CD14-positive monocyte (primary cell): ENCODE results near the gene SLMAP. TPM values are rescaled to one million over a fixed set of nuclear protein-coding genes. Genes with fewer than 3 reads are reported as not detected.

Experiments
- DNase-seq, 3 donors: peaks; one replicate each; pipeline ENCODE4 v3.0.0-alpha.2; 2011 to 2022
- H2AFZ ChIP-seq: 2 replicates; pipeline ENCODE4 v1.6.0; 2012; ENCODE audit warnings: mild to moderate bottlenecking, low read depth, low read length, inconsistent platforms; ENCODE audit not compliant: insufficient read depth, poor library complexity, severe bottlenecking
- H3K27ac ChIP-seq, 2 donors: 1 replicate in 1 of 2; 2 replicates in 1 of 2; pipeline ENCODE4 v1.5.1; 2012 to 2013; ENCODE audit warnings: low read length in 2 of 2, control low read depth in 1 of 2, inconsistent platforms in 1 of 2, low read depth in 1 of 2, mild to moderate bottlenecking in 1 of 2
- H3K27me3 ChIP-seq, 2 donors: one replicate each; pipeline versions ENCODE4 v1.6.0 to v1.6.1; 2011 to 2013; ENCODE audit warnings: low read length in 2 of 2; ENCODE audit not compliant: control insufficient read depth in 2 of 2, insufficient read depth in 2 of 2
- H3K36me3 ChIP-seq, 2 donors: replicated peaks in 1 of 2; 1 replicate in 1 of 2; 2 replicates in 1 of 2; pipeline versions ENCODE4 v1.5.1 to v1.6.1; 2012 to 2013; ENCODE audit warnings: low read length in 2 of 2, control low read depth in 1 of 2, inconsistent platforms in 1 of 2, mild to moderate bottlenecking in 1 of 2; ENCODE audit not compliant: insufficient read depth in 2 of 2, control insufficient read depth in 1 of 2
- H3K4me1 ChIP-seq, 2 donors: 1 replicate in 1 of 2; 2 replicates in 1 of 2; pipeline versions ENCODE4 v1.5.1 to v1.6.1; 2012 to 2013; ENCODE audit warnings: low read length in 2 of 2, control low read depth in 1 of 2, inconsistent platforms in 1 of 2, mild to moderate bottlenecking in 1 of 2, moderate library complexity in 1 of 2; ENCODE audit not compliant: insufficient read depth in 2 of 2, control insufficient read depth in 1 of 2
- H3K4me2 ChIP-seq: replicated peaks from 2 replicates; pipeline ENCODE3; 2012; ENCODE audit warnings: low read length, moderate library complexity, mild to moderate bottlenecking; ENCODE audit not compliant: poor library complexity, severe bottlenecking; ENCODE audit errors: extremely low read depth
- H3K4me3 ChIP-seq, 3 experiments: fragments of 200-600 bp in 1 of 3; sonication (generic) in 1 of 3; replicated peaks in 1 of 3; 1 replicate in 2 of 3; 2 replicates in 1 of 3; pipeline ENCODE4 v1.5.1; 2011 to 2013; ENCODE audit warnings: low read length in 3 of 3, mild to moderate bottlenecking in 3 of 3, control low read depth in 2 of 3, low read depth in 2 of 3, inconsistent platforms in 1 of 3, moderate library complexity in 1 of 3
- H3K79me2 ChIP-seq: 2 replicates; pipeline ENCODE4 v1.6.0; 2012; ENCODE audit warnings: mild to moderate bottlenecking, control low read depth, inconsistent platforms, low read length, moderate library complexity; ENCODE audit not compliant: insufficient read depth
- H3K9ac ChIP-seq: 2 replicates; pipeline ENCODE4 v1.6.0; 2017; ENCODE audit warnings: low read length, mild to moderate bottlenecking; ENCODE audit not compliant: insufficient read depth, poor library complexity, severe bottlenecking
- H3K9me3 ChIP-seq, 2 donors: replicated peaks in 1 of 2; 1 replicate in 1 of 2; 2 replicates in 1 of 2; pipeline versions ENCODE4 v1.5.1 to v1.6.1; 2012 to 2013; ENCODE audit warnings: low read length in 2 of 2, control low read depth in 1 of 2; ENCODE audit not compliant: control insufficient read depth in 1 of 2, insufficient read depth in 1 of 2
- H4K20me1 ChIP-seq: 2 replicates; pipeline ENCODE4 v1.6.0; 2012; ENCODE audit warnings: mild to moderate bottlenecking, low read length, control low read depth, moderate library complexity; ENCODE audit not compliant: insufficient read depth
- H3K27ac Mint-ChIP-seq, 7 donors: one replicate each; pipeline ENCODE4 v1.8.0; 2020; ENCODE audit warnings: mild to moderate bottlenecking in 7 of 7, mixed read lengths in 7 of 7, moderate library complexity in 6 of 7, inconsistent platforms in 2 of 7
- H3K27me3 Mint-ChIP-seq, 3 donors: one replicate each; pipeline ENCODE4 v1.8.0; 2021 to 2022; ENCODE audit warnings: low read depth in 3 of 3, mild to moderate bottlenecking in 3 of 3, mixed read lengths in 3 of 3, moderate library complexity in 3 of 3, inconsistent platforms in 1 of 3
- H3K36me3 Mint-ChIP-seq, 2 donors: one replicate each; pipeline ENCODE4 v1.8.0; 2020; ENCODE audit warnings: mixed read lengths in 2 of 2, inconsistent platforms in 1 of 2, mild to moderate bottlenecking in 1 of 2
- H3K4me1 Mint-ChIP-seq: one replicate; pipeline ENCODE4 v1.8.0; 2020; ENCODE audit warnings: mild to moderate bottlenecking, mixed read lengths
- H3K4me3 Mint-ChIP-seq, 2 donors: one replicate each; pipeline ENCODE4 v1.8.0; 2020; ENCODE audit warnings: mild to moderate bottlenecking in 2 of 2, mixed read lengths in 2 of 2, moderate library complexity in 1 of 2
- H3K9me3 Mint-ChIP-seq, 7 donors: one replicate each; pipeline ENCODE4 v1.8.0; 2020 to 2022; ENCODE audit warnings: mixed read lengths in 7 of 7, mild to moderate bottlenecking in 6 of 7, moderate library complexity in 6 of 7, inconsistent platforms in 2 of 7
- WGBS: methylation state at CpG from one replicate; pipeline ENCODE4 v1.1.5; 2013; ENCODE audit warnings: missing lambda C conversion rate; ENCODE audit not compliant: insufficient coverage; 5-methylcytosine and 5-hydroxymethylcytosine counted together
- intact Hi-C, 2 donors: fragments of 100-400 bp; cut with micrococcal nuclease; formaldehyde crosslinking; loops; one replicate each; pipeline versions ENCODE4 v1.15.0 to v1.15.1; 2023
- polyA plus RNA-seq, 3 donors: library from polyadenylated mRNA; depleted of rRNA in 1 of 3; unstranded in 2 of 3; stranded (reverse) in 1 of 3; fragments of 300-500 nt in 2 of 3; fragments of >200 nt in 1 of 3; fragmentation: Illumina TruSeq in 2 of 3; gene quantifications; 1 replicate in 2 of 3; 2 replicates in 1 of 3; pipeline ENCODE4 v1.2.3, GENCODE V29; 2012 to 2021
- TF ChIP-seq, protein P1 (sequence below): fragments of 200-600 bp; IDR thresholded peaks from one replicate; pipeline ENCODE4 v1.8.0; 2022; ENCODE audit warnings: antibody characterized with exemption, mild to moderate bottlenecking

The SLMAP gene
- polyA plus RNA-seq, 3 donors, result 12.3 to 17.6 (median 16.1) TPM

GRCh38 chr3:57953576-57953975, 197.5 kb downstream of the SLMAP start:
- TF ChIP-seq, protein P1, sequence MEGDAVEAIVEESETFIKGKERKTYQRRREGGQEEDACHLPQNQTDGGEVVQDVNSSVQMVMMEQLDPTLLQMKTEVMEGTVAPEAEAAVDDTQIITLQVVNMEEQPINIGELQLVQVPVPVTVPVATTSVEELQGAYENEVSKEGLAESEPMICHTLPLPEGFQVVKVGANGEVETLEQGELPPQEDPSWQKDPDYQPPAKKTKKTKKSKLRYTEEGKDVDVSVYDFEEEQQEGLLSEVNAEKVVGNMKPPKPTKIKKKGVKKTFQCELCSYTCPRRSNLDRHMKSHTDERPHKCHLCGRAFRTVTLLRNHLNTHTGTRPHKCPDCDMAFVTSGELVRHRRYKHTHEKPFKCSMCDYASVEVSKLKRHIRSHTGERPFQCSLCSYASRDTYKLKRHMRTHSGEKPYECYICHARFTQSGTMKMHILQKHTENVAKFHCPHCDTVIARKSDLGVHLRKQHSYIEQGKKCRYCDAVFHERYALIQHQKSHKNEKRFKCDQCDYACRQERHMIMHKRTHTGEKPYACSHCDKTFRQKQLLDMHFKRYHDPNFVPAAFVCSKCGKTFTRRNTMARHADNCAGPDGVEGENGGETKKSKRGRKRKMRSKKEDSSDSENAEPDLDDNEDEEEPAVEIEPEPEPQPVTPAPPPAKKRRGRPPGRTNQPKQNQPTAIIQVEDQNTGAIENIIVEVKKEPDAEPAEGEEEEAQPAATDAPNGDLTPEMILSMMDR, result peak; percentile 19
- Histone ChIP-seq H3K4me2 (no peak overlapping the region), H2AFZ (peak overlapping the region; percentile 42), H3K4me1 (peaks cover 32 to 62% of the 10 kb centered on the region in 2 donors), H3K4me3 (no peak overlapping the region), H4K20me1 (no peaks in the 10 kb centered on the region), H3K9ac (no peak overlapping the region), H3K36me3 (no peaks in the 10 kb centered on the region), H3K9me3 (no peaks in the 10 kb centered on the region), H3K79me2 (no peaks in the 10 kb centered on the region), H3K27ac (no peak overlapping the region), H3K27me3 (no peaks in the 10 kb centered on the region)
- peaks cover 58% of the 10 kb centered on the region for H3K4me1 Mint-ChIP-seq
- intact Hi-C loops, result loop anchor here in 1 of 2 donors (5.0 kb wide), 1 partner anchor 34 kb away; no protein-coding TSS in a partner anchor
- DNase-seq, result peak; percentile 12 to 38 (median 23)
- H3K4me3 Mint-ChIP-seq, result no peak overlapping the region
- peak overlapping the region in 6 of 7 donors; percentile 22 to 77 (median 54) for H3K27ac Mint-ChIP-seq
- H3K9me3 Mint-ChIP-seq, result peaks cover 0 to 5% (median 0%) of the 10 kb centered on the region in 7 donors
- WGBS, result 61% methylated on average over 4 of the region's 7 CpGs
- H3K27me3 Mint-ChIP-seq, result peaks cover 0 to 4% (median 4%) of the 10 kb centered on the region in 3 donors
- no peaks in the 10 kb centered on the region for H3K36me3 Mint-ChIP-seq

- intact Hi-C loops, result loop anchor here in 1 of 2 donors (5.0 kb wide), 1 partner anchor 41 kb away; no protein-coding TSS in a partner anchor
- 90% methylated on average over 2 of the region's 3 CpGs for WGBS
- H3K9me3 Mint-ChIP-seq, result peaks cover 0 to 5% (median 0%) of the 10 kb centered on the region in 7 donors
- peak; percentile 67 to 89 (median 83) for DNase-seq
- Histone ChIP-seq H3K4me2 (no peak overlapping the region), H4K20me1 (no peaks in the 10 kb centered on the region), H3K9me3 (no peaks in the 10 kb centered on the region), H3K27me3 (no peaks in the 10 kb centered on the region), H3K9ac (no peak overlapping the region), H3K36me3 (no peaks in the 10 kb centered on the region), H3K27ac (no peak overlapping the region), H3K79me2 (no peaks in the 10 kb centered on the region), H3K4me3 (no peak overlapping the region), H2AFZ (no peak overlapping the region), H3K4me1 (peaks cover 48 to 66% of the 10 kb centered on the region in 2 donors)
- TF ChIP-seq, protein P1, result no peak
- peaks cover 0 to 6% (median 4%) of the 10 kb centered on the region in 3 donors for H3K27me3 Mint-ChIP-seq
- H3K27ac Mint-ChIP-seq, result peak overlapping the region in 6 of 7 donors; percentile 33 to 81 (median 70)
- H3K4me1 Mint-ChIP-seq, result peaks cover 61% of the 10 kb centered on the region
- no peak overlapping the region for H3K4me3 Mint-ChIP-seq
- peaks cover 0 to 3% of the 10 kb centered on the region in 2 donors for H3K36me3 Mint-ChIP-seq
Measured at GRCh38 chr3:57956119-57956832, 200.2 kb downstream of the SLMAP start.
